GM21529 (cell line): ENCODE data around the gene FDXACB1.
A peak's percentile ranks its signal among the peaks of the same experiment; 100 is the strongest.

ENCODE experiments used
- ATAC-seq: cut with Tn5 transposase; IDR thresholded peaks from one replicate; pipeline ENCODE4 v1.9.1; 2021; ENCODE audit not compliant: unreplicated experiment

The FDXACB1 gene, protein sequence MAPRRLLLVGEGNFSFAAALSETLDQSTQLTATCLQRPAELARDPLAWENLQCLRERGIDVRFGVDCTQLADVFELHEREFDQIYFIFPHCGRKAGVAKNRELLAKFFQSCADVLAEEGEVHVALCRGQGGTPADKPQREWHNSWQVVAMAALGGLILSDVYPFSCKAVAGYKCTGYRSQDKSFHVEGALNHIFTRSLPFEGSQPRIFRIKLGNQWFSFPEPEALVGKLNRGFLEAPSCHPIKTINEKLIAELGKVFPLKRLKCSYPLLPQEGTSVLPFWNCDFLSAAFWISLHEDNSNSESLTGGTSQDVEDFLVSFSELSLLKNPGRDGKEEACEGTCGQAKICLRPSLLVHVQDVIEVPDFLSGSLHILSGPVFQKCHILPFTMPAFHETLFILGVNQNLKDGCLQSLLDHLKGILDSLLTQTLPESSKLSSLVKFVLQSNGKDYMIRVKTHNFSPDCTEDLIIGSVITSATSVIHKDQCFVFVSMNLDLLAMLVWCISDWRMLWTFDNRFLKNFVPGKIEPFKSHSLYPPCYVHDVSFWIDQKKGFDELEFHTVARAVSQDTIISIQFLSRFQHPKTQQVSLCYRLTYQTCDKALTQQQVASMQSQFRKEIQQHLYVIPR

DNA sequence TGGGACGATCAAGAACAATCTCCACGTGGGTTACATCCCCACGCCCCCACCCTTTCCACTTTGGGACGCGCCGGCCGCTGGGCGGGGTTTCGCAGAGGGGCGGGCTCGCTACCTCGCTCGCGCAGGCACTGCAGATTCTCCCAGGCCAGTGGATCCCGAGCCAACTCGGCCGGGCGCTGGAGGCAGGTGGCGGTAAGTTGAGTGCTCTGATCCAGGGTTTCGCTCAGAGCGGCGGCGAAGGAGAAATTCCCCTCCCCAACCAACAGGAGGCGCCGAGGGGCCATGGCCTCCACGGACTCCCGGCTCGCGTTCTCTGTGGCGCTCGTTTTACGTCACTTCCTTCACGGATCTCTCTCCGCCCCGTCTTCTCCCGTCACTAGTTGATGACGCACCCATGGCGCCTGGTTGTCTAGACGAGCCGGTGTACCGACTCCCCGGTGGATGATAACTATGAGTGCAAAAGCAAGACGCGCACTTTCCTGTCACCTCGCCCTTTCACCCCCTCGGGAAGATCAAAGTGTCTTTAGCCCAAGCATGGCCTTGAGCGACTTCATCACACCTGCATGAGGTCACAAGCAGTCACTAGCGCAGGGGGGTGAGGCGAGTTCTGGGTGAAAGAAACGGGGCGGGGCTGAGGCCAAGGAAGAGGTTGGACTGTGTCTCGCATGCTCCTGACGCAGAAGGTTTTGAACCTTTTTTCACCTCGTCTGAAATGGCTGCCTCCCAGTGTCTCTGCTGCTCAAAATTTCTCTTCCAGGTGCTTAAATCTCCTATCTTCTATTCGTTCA is at the start of gene FDXACB1, which contains the start of gene CFAP68:
Gene FDXACB1, minus strand, starts transcription at position 317 of the 788 bp plus-strand sequence. Its CDS starts 33 bp downstream, at position 284.
Gene CFAP68, plus strand, starts transcription at position 693 of the 788 bp plus-strand sequence. Its CDS starts 20 bp downstream, at position 713.
- peak; percentile 90 for ATAC-seq

GRCh38 chr11:111926505-111927391 is 47.8 kb upstream of the FDXACB1 start:
- peak; percentile 93 for ATAC-seq

GRCh38 chr11:111925953-111926352 is 47.0 kb upstream of the FDXACB1 start:
- ATAC-seq, result no peak

DNA sequence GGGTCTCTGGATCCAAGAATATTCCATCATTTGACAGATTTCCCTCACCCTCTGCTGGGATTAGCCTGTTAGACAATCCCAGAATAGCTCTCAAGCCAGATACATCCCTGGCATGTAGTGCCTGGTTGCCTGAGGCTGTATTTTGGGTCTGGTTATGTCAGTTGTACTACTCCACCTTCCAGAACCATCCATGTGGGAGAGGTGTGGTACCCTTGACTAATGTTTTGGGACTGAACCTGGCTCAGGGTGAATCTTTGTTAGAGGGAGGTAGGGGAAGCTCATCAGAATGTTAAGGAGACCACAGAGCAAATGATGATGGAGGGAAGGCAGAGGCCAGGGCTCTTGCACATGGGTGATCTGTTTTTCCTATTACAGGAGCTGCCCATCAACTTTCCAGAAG is 45.0 kb upstream of the FDXACB1 start:
- no peak for ATAC-seq

DNA sequence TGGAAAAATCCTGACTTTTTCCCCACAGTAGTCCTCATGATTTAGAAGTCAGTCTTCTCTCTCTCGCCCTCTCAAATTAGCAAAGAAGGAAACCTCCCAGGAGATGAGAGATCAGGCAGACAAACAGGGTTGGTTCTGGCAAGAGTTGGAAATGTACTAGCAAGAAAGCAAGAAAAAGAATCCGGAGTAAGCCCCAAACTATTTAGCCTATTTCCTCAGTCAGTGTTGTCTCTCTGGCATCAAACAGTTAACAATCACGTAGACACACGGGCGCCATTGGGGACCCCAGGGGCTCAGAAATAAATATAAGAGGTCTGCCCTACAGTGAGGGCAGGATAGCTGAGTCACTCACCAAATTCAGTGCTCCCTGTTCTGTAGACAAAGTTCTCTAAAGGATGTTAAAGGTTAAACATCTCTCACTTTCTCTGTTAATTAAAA is 44.4 kb upstream of the FDXACB1 start:
- ATAC-seq, result no peak

DNA sequence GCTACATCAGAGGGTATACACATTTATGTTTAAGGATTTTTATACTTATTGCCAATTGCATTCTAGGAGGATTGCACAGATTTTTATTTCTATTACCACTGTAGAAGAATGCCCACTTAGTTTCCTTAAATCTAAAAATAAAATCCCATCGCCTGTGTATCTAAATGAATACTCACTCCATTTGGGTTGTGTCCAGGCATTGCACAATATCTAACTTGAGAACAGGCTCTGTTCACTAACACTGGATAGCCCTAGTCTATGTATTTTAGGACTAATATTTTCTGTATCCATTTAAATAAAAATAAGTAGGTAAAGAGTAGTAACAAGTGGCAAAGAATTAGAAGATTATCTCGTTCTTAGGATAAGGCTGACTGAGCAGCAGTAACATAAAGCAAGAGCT is 43.8 kb upstream of the FDXACB1 start:
- ATAC-seq, result no peak

GRCh38 chr11:111921541-111922230 is 42.7 kb upstream of the FDXACB1 start:
- no peak for ATAC-seq

GRCh38 chr11:111920908-111921307 is 41.9 kb upstream of the FDXACB1 start:
- ATAC-seq, result no peak

- ATAC-seq, result no peak
Observed at GRCh38 chr11:111918390-111919256, 39.7 kb upstream of the FDXACB1 start, which contains the start of gene C11orf52. C11orf52 (plus strand) TSS chr11:111918913; CDS start chr11:111918973, 60 bp downstream.

- no peak for ATAC-seq
Observed at GRCh38 chr11:111917788-111918187, 38.8 kb upstream of the FDXACB1 start.

DNA sequence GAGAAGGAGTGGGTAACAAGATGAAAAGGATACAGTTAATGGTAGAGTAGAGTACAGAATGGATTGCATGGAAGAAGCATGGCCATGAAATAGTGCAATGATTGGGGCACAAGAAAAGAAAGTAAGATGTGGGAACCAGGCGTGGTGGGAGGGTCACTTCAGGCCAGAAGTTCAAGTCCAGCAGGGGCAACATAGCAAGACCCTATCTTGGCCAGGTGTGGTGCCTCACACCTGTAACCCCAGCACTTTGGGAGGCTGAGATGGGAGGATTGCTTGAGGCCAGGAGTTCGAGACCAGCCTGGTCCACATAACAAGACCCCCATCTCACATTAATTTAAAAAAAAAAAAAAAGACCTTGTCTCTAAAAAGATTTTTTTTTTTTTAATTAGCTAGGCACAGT is 38.3 kb upstream of the FDXACB1 start:
- ATAC-seq, result no peak

- no peak for ATAC-seq
Observed at GRCh38 chr11:111916768-111917167, 37.8 kb upstream of the FDXACB1 start.

- no peak for ATAC-seq
Observed at GRCh38 chr11:111913997-111914396, 35.0 kb upstream of the FDXACB1 start.

DNA sequence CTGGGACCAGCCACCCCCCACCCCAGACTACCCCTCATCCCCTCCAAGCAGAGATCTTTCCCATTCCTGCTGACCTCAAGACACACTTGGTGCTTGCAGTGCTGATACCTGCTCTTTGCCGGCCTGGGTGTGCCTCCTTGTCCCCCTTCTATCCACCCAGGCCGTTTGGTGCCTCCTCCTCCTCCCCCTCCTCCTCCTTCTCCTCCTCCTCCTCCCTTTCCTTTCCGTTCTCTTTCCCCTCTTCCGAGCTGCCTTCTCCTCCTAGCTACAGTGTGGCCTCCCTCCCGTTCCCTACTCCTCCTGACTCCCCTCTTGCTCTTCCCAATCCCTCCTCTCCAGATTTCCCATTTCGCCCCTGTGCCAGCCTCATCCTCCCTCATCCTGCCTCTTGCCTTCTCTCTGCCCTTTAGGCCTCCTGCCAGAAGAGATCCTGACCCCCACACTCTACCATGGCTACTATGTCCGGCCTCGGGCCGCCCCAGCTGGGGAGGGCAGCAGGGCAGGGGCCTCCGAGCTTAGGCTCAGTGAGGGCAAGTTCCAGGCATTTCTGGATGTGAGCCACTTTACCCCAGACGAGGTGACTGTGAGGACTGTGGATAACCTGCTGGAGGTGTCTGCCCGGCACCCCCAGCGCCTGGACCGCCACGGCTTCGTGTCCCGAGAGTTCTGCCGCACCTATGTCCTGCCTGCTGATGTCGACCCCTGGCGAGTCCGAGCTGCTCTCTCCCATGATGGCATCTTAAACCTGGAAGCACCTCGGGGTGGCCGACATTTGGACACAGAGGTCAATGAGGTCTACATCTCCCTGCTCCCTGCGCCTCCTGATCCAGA is 34.3 kb upstream of the FDXACB1 start:
- ATAC-seq, result no peak

GRCh38 chr11:111912535-111912934 is 33.6 kb upstream of the FDXACB1 start, which contains the start of gene HSPB2:
HSPB2 (plus strand) TSS chr11:111912734; CDS start chr11:111912830, 96 bp downstream.
- no peak for ATAC-seq

DNA sequence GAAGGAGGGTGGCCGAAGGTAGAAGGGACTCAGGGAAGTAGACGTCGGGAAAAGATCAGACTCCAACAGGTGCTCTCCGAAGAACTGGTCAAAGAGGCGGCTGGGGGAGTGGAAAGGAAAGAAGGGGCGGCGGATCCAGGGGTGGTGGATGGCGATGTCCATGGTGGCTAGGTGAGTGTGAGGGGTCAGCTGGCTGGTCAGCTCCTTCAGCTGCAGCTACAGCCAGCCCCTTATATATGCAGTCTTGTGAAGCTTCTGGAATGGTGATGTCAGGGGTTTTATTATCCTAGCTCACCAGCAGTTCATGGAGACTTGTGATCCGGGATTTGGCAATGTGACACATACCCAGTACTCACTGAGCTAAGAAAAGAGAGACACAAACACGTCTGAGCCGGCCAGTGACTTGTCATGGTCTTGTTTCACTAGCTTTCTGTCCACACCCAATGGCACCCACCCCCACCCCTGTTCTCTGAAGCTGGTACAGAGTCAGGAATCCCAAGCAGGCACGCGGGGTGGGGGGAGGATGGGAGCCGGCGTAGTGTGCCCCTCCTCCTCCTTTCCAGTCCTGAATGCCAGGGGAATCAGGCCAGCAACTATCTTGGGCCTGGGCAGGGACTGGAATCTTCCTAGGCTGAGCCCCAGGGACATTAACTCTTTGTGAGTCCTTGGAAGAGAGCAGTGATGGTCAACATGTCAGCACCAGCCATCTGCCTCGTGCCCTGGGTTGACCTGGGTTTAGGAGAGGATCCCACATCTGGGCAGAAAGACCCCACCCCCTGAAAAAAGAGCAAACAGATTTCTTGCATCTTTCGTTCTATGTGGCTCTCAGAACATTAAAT is 32.8 kb upstream of the FDXACB1 start, which contains the start of gene CRYAB:
Gene CRYAB, minus strand, starts transcription at position 208 of the 839 bp plus-strand sequence. Its CDS starts 46 bp downstream, at position 162.
- ATAC-seq, result no peak
